SK-N-SH (cell line): Measurements from ENCODE around the gene NDUFV2. TPM values are rescaled to one million over a fixed set of nuclear protein-coding genes. Genes with fewer than 3 reads are reported as not detected.

Source experiments
- CTCF ChIA-PET: fragments of 300-600, 350-600 bp; formaldehyde crosslinking; extraction: SDS; loops from one replicate; lab custom pipeline; 2021; lab: Yijun Ruan, JAX
- POLR2A ChIA-PET: fragments of 350-600 bp; sonication (Branson Sonifier 250); formaldehyde crosslinking; extraction: SDS; loops from one replicate; lab custom pipeline; 2020; ENCODE audit warnings: antibody characterized with exemption, inconsistent platforms; lab: Yijun Ruan, JAX
- DNase-seq: peaks from one replicate; pipeline ENCODE4 v3.0.0; 2012
- H2AFZ ChIP-seq: fragments of 200-600 bp; sonication (generic); 2 replicates; pipeline ENCODE4 v1.8.1; 2016; ENCODE audit warnings: antibody characterized with exemption, mild to moderate bottlenecking, low read depth
- H3F3A ChIP-seq: fragments of 200-600 bp; sonication (generic); replicated peaks from 2 replicates; pipeline ENCODE3; 2016; ENCODE audit warnings: antibody characterized with exemption, mild to moderate bottlenecking; ENCODE audit not compliant: insufficient read depth
- H3K27ac ChIP-seq, 2 experiments: fragments of 200-500 bp in 1 of 2; fragments of 200-600 bp in 1 of 2; sonication (Bioruptor generic) in 1 of 2; sonication (generic), shearing (Covaris generic) in 1 of 2; 2 replicates each; pipeline versions ENCODE4 v1.5.1 to v1.6.1; 2014 to 2016; ENCODE audit warnings: low read depth in 2 of 2, inconsistent platforms in 1 of 2, low read length in 1 of 2, mild to moderate bottlenecking in 1 of 2, mixed read lengths in 1 of 2
- H3K27me3 ChIP-seq: fragments of 200-600 bp; sonication (generic), shearing (Covaris generic); 2 replicates; pipeline ENCODE4 v1.6.1; 2016; ENCODE audit warnings: mixed run types; ENCODE audit not compliant: insufficient read depth
- H3K36me3 ChIP-seq, 2 experiments: fragments of 200-500 bp in 1 of 2; fragments of 200-600 bp in 1 of 2; sonication (Bioruptor generic) in 1 of 2; sonication (generic) in 1 of 2; replicated peaks in 1 of 2; 2 replicates each; pipeline versions ENCODE3 to v1.5.1; 2014 to 2016; ENCODE audit warnings: low read length in 1 of 2, mild to moderate bottlenecking in 1 of 2; ENCODE audit not compliant: insufficient read depth in 2 of 2, control insufficient read depth in 1 of 2
- H3K4me1 ChIP-seq, 2 experiments: fragments of 200-500 bp in 1 of 2; fragments of 200-600 bp in 1 of 2; sonication (Bioruptor generic) in 1 of 2; sonication (generic), shearing (Covaris generic) in 1 of 2; 2 replicates each; pipeline versions ENCODE4 v1.5.1 to v1.6.1; 2014 to 2016; ENCODE audit warnings: low read depth in 1 of 2, low read length in 1 of 2, mixed run types in 1 of 2; ENCODE audit not compliant: insufficient read depth in 2 of 2, control insufficient read depth in 1 of 2
- H3K4me2 ChIP-seq: fragments of 200-600 bp; sonication (generic), shearing (Covaris generic); 2 replicates; pipeline ENCODE4 v1.6.1; 2017; ENCODE audit warnings: mixed run types
- H3K4me3 ChIP-seq, 2 experiments: fragments of 200-500 bp in 1 of 2; fragments of 200-600 bp in 1 of 2; sonication (Bioruptor generic) in 1 of 2; sonication (generic), shearing (Covaris generic) in 1 of 2; 2 replicates each; pipeline versions ENCODE4 v1.5.1 to v1.8.1; 2014 to 2016; ENCODE audit warnings: low read depth in 2 of 2, inconsistent platforms in 1 of 2, low read length in 1 of 2, mild to moderate bottlenecking in 1 of 2, mixed read lengths in 1 of 2, moderate library complexity in 1 of 2
- H3K79me2 ChIP-seq: fragments of 200-600 bp; sonication (generic); 2 replicates; pipeline ENCODE4 v1.8.1; 2017; ENCODE audit warnings: mild to moderate bottlenecking; ENCODE audit not compliant: insufficient read depth
- H3K9ac ChIP-seq: fragments of 200-600 bp; sonication (generic); 2 replicates; pipeline ENCODE4 v1.6.1; 2017; ENCODE audit warnings: mixed run types
- H3K9me2 ChIP-seq: fragments of 200-600 bp; sonication (generic); 2 replicates; pipeline ENCODE4 v1.6.1; 2017; ENCODE audit warnings: mixed run types
- H3K9me3 ChIP-seq: fragments of 200-600 bp; sonication (generic); 2 replicates; pipeline ENCODE4 v1.6.1; 2017; ENCODE audit warnings: mixed run types, mild to moderate bottlenecking, moderate library complexity
- H4K20me1 ChIP-seq: fragments of 200-600 bp; sonication (generic); 2 replicates; pipeline ENCODE4 v1.6.1; 2017; ENCODE audit warnings: mild to moderate bottlenecking, mixed run types; ENCODE audit not compliant: insufficient read depth
- ELF1 ChIP-seq: IDR thresholded peaks from 2 replicates; pipeline ENCODE4 v1.4.0; 2012
- EP300 ChIP-seq, 2 experiments: IDR thresholded peaks; 2 replicates each; pipeline versions ENCODE4 v1.4.0 to v1.6.1; 2012; ENCODE audit warnings: borderline replicate concordance in 1 of 2, low read depth in 1 of 2, low read length in 1 of 2
- EZH2phosphoT487 ChIP-seq: fragments of 200-600 bp; sonication (generic); IDR thresholded peaks from 2 replicates; pipeline ENCODE4 v1.6.1; 2017; ENCODE audit warnings: low read depth, mixed run types, mild to moderate bottlenecking, antibody characterized with exemption, moderate library complexity, borderline replicate concordance
- FOSL2 ChIP-seq: IDR thresholded peaks from 2 replicates; pipeline ENCODE4 v1.4.0; 2012; ENCODE audit warnings: low read depth, mild to moderate bottlenecking, moderate library complexity, borderline replicate concordance
- FOXM1 ChIP-seq: IDR thresholded peaks from 2 replicates; pipeline ENCODE4 v1.4.0; 2012; ENCODE audit warnings: low read depth, mild to moderate bottlenecking
- GATA2 ChIP-seq: sonication (generic); formaldehyde crosslinking; IDR thresholded peaks from 2 replicates; pipeline ENCODE4 v1.5.0; 2020; ENCODE audit warnings: mild to moderate bottlenecking, missing genetic modification reagents
- MEF2A ChIP-seq: IDR thresholded peaks from 2 replicates; pipeline ENCODE4 v1.4.0; 2012; ENCODE audit warnings: low read depth, borderline replicate concordance
- MXI1 ChIP-seq: IDR thresholded peaks from 2 replicates; pipeline ENCODE4 v1.6.1; 2012; ENCODE audit warnings: mild to moderate bottlenecking, low read depth, low read length, improper control_type of control experiment
- NRF1 ChIP-seq: IDR thresholded peaks from 2 replicates; pipeline ENCODE4 v1.6.1; 2012; ENCODE audit warnings: low read depth, mild to moderate bottlenecking, low read length
- RAD21 ChIP-seq: IDR thresholded peaks from 2 replicates; pipeline ENCODE4 v1.6.1; 2012; ENCODE audit warnings: mild to moderate bottlenecking, low read length
- RCOR1 ChIP-seq: fragments of 150-350 bp; IDR thresholded peaks from 2 replicates; pipeline ENCODE4 v1.6.1; 2017; ENCODE audit warnings: antibody characterized with exemption, low read length
- RFX5 ChIP-seq: IDR thresholded peaks from 2 replicates; pipeline ENCODE4 v1.6.1; 2012; ENCODE audit warnings: mild to moderate bottlenecking, improper control_type of control experiment, low read length
- SIN3A ChIP-seq: IDR thresholded peaks from 2 replicates; pipeline ENCODE4 v1.6.1; 2012; ENCODE audit warnings: low read depth, mild to moderate bottlenecking, low read length, moderate library complexity, borderline replicate concordance
- SMC3 ChIP-seq: IDR thresholded peaks from 2 replicates; pipeline ENCODE4 v1.6.1; 2012; ENCODE audit warnings: low read depth, low read length, improper control_type of control experiment
- TAF1 ChIP-seq: IDR thresholded peaks from 2 replicates; pipeline ENCODE4 v1.6.1; 2012; ENCODE audit warnings: low read depth, mild to moderate bottlenecking, low read length, moderate library complexity, borderline replicate concordance
- TCF12 ChIP-seq: IDR thresholded peaks from 2 replicates; pipeline ENCODE4 v1.4.0; 2012
- YY1 ChIP-seq: IDR thresholded peaks from 2 replicates; pipeline ENCODE4 v1.4.0; 2012; ENCODE audit warnings: low read depth, mild to moderate bottlenecking
- WGBS: methylation state at CpG from one replicate; pipeline ENCODE4 v1.1.6; 2017; ENCODE audit warnings: low lambda C conversion rate; 5-methylcytosine and 5-hydroxymethylcytosine counted together
- polyA plus RNA-seq, 3 experiments: library from polyadenylated mRNA; depleted of rRNA; stranded (reverse); fragments of >200 nt; gene quantifications; 2 replicates each; pipeline ENCODE4 v1.2.3, GENCODE V29; 2012
- TF ChIP-seq, protein P1 (sequence below): IDR thresholded peaks from 2 replicates; pipeline ENCODE4; 2012
- TF ChIP-seq, protein P2 (sequence below): IDR thresholded peaks from 2 replicates; pipeline ENCODE4 v1.4.0; 2012; ENCODE audit warnings: low read depth
- TF ChIP-seq, protein P3 (sequence below): fragments of 200-600 bp; sonication (generic); IDR thresholded peaks from 2 replicates; pipeline ENCODE4 v1.6.1; 2017; ENCODE audit warnings: antibody characterized with exemption, mild to moderate bottlenecking, moderate library complexity
- TF ChIP-seq, protein P4 (sequence below): IDR thresholded peaks from 2 replicates; pipeline ENCODE4 v1.4.0; 2012; ENCODE audit warnings: low read depth, borderline replicate concordance

Gene NDUFV2
- polyA plus RNA-seq, 1 of the 3 experiments (the other 2 are of a cell fraction) = 101 TPM

DNA sequence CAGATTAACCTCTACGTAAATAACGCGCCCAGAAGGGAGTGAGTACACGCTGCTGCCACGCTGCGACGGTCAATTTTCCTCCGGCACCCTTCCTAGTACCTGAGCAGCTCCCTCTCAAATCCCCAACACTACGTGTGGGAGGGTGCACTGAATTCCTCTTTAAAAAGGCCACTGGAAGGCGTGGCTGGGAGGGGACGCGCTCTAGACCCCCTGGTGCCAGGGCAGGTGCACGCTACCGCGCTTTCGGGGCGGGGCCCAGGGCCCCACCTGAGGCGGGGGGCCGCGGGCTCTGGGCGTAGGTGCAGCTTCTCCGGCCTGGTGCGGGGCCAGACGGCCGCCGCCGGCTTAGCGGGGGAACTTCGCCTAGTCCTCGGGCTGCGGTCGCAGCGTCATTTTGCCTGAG is 33.4 kb downstream of the NDUFV2 start:
- CTCF ChIA-PET = interaction anchor here (1.0 to 2.6 kb wide), 2 partner anchors 14 to 62 kb away, joined by 3 to 9 read pairs; no protein-coding TSS in a partner anchor
- Histone ChIP-seq H2AFZ (peak overlapping the region; percentile 56; the same call in 1 of the 2 replicates), H3K9ac (peak overlapping the region; percentile 84), H3K4me3 (peak overlapping the region; percentile 84 to 90), H3K4me1 (peaks cover 15 to 16% of the 10 kb centered on the region in 2 experiments; a peak in 3 of 4 replicates), H4K20me1 (peaks cover 35% of the 10 kb centered on the region), H3K9me3 (no peaks in the 10 kb centered on the region), H3K36me3 (peaks cover 30 to 40% of the 10 kb centered on the region in 2 experiments), H3K27me3 (no peaks in the 10 kb centered on the region), H3F3A (peaks cover 43% of the 10 kb centered on the region), H3K4me2 (peak overlapping the region; percentile 92), H3K9me2 (no peaks in the 10 kb centered on the region), H3K79me2 (peaks cover 67% of the 10 kb centered on the region), H3K27ac (peak overlapping the region; percentile 90 to 96; a peak in 3 of 4 replicates)
- POLR2A ChIA-PET = interaction anchor here (1.0 to 2.7 kb wide), 2 partner anchors 24 to 33 kb away, joined by 3 to 21 read pairs; partner anchors contain the start of gene NDUFV2
- DNase-seq = no peak
- 1% methylated on average over 9 of the region's 33 CpGs for WGBS
- TF ChIP-seq ELF1 (no peak), MXI1 (peak; percentile 51; the same call in 1 of the 2 replicates), SIN3A (0 out of 2 replicates have a peak, but pooled peaks have one; percentile 6)

DNA sequence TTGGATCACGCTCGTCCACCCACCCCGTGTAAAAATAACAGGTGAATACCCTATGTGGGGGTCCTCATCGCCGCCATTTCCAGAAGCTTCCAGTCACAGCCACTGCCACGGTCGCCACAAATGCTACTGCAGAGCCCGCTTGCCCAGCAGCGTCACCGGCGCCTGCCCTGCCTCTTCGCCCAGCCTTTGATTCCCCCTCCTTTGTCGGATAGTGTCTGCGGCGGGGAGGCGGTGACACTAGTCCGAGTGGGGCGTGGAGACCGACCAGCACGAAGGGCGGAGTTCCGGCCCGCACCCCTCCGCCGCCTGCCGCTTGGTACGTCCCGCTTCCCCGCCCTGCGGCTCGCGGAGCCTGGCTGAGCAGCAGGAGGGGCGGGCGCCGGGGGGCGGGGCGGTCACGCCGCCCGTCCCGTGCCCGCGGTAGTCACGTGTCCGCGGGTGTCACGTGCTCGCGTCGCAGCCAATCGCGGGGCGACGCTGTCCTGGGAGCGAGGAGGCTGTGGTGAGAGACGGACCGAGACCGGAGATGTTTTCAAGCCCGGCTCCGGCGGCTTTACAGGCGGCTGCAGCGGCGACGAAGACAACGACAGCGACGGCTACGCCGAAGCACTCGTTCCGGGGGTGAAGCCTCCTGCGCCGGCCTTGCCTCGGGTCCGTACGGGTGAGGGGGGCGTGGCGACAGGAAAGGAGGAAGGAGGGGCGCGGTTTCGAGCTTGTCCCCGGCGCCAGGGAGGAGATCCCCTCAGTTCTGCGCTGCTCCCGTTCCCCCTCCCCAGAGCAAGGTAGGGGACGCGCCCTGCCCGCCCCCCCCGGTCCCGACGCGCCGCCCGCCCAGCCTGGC is 34.0 kb downstream of the NDUFV2 start, which contains the start of gene ANKRD12:
TSS of gene ANKRD12 (plus strand) at position 467 of the 841 bp plus-strand sequence. CDS start 45,652 bp downstream, outside the sequence.
- Histone ChIP-seq H3K4me2 (peak within 1 kb of the TSS; percentile 92), H3F3A (peaks cover 41% of the 10 kb centered on the region), H3K27me3 (no peaks in the 10 kb centered on the region), H3K4me1 (peaks cover 15 to 18% of the 10 kb centered on the region in 2 experiments; a peak in 3 of 4 replicates), H3K36me3 (peaks cover 24 to 34% of the 10 kb centered on the region in 2 experiments), H3K9me3 (no peaks in the 10 kb centered on the region), H3K9ac (peak within 1 kb of the TSS; percentile 84), H4K20me1 (peaks cover 41% of the 10 kb centered on the region), H3K4me3 (peak within 1 kb of the TSS; percentile 86 to 90), H3K9me2 (no peaks in the 10 kb centered on the region), H3K79me2 (peaks cover 67% of the 10 kb centered on the region), H2AFZ (peak within 1 kb of the TSS; percentile 59), H3K27ac (peak within 1 kb of the TSS; percentile 96 to 98)
- ChIA-PET POLR2A (interaction anchor here (0.6 to 2.7 kb wide), 3 partner anchors 24 to 34 kb away, joined by 3 to 21 read pairs (median 3); partner anchors contain the start of gene NDUFV2), CTCF (interaction anchor here (1.0 to 3.1 kb wide), 6 partner anchors 8 to 63 kb away, joined by 3 to 9 read pairs (median 4); no protein-coding TSS in a partner anchor)
- 1% methylated on average over 14 of the region's 95 CpGs for WGBS
- peak; percentile 98 for DNase-seq
- no peak for TF ChIP-seq RFX5
- TF ChIP-seq, protein P1, sequence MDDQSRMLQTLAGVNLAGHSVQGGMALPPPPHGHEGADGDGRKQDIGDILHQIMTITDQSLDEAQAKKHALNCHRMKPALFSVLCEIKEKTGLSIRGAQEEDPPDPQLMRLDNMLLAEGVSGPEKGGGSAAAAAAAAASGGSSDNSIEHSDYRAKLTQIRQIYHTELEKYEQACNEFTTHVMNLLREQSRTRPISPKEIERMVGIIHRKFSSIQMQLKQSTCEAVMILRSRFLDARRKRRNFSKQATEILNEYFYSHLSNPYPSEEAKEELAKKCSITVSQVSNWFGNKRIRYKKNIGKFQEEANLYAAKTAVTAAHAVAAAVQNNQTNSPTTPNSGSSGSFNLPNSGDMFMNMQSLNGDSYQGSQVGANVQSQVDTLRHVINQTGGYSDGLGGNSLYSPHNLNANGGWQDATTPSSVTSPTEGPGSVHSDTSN = no peak
- TF ChIP-seq RAD21 = no peak
- no peak for TF ChIP-seq FOXM1
- TF ChIP-seq EZH2phosphoT487 = no peak
- TF ChIP-seq, protein P2, sequence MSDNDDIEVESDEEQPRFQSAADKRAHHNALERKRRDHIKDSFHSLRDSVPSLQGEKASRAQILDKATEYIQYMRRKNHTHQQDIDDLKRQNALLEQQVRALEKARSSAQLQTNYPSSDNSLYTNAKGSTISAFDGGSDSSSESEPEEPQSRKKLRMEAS = peak; percentile 52
- TF ChIP-seq MEF2A = no peak
- TF ChIP-seq YY1 = no peak
- TF ChIP-seq, protein P3, sequence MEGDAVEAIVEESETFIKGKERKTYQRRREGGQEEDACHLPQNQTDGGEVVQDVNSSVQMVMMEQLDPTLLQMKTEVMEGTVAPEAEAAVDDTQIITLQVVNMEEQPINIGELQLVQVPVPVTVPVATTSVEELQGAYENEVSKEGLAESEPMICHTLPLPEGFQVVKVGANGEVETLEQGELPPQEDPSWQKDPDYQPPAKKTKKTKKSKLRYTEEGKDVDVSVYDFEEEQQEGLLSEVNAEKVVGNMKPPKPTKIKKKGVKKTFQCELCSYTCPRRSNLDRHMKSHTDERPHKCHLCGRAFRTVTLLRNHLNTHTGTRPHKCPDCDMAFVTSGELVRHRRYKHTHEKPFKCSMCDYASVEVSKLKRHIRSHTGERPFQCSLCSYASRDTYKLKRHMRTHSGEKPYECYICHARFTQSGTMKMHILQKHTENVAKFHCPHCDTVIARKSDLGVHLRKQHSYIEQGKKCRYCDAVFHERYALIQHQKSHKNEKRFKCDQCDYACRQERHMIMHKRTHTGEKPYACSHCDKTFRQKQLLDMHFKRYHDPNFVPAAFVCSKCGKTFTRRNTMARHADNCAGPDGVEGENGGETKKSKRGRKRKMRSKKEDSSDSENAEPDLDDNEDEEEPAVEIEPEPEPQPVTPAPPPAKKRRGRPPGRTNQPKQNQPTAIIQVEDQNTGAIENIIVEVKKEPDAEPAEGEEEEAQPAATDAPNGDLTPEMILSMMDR = no peak
- TF ChIP-seq NRF1 = no peak
- TF ChIP-seq EP300 (IDR thresholded peaks at IDR 0.05; ENCODE audit: borderline replicate concordance in 1 of 2, low read depth in 1 of 2, low read length in 1 of 2) = no peak
- no peak; the same call in 1 of the 2 replicates for TF ChIP-seq ELF1
- TF ChIP-seq, protein P4, sequence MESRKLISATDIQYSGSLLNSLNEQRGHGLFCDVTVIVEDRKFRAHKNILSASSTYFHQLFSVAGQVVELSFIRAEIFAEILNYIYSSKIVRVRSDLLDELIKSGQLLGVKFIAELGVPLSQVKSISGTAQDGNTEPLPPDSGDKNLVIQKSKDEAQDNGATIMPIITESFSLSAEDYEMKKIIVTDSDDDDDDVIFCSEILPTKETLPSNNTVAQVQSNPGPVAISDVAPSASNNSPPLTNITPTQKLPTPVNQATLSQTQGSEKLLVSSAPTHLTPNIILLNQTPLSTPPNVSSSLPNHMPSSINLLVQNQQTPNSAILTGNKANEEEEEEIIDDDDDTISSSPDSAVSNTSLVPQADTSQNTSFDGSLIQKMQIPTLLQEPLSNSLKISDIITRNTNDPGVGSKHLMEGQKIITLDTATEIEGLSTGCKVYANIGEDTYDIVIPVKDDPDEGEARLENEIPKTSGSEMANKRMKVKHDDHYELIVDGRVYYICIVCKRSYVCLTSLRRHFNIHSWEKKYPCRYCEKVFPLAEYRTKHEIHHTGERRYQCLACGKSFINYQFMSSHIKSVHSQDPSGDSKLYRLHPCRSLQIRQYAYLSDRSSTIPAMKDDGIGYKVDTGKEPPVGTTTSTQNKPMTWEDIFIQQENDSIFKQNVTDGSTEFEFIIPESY = no peak
- peak; percentile 69 for TF ChIP-seq TAF1
- no peak for TF ChIP-seq GATA2 (CRISPR knock-in tag)
- TF ChIP-seq RCOR1 = peak; percentile 20; the same call in 1 of the 2 replicates
- TF ChIP-seq SMC3 = 0 out of 2 replicates have a peak, but pooled peaks have one; percentile 6
- TF ChIP-seq SIN3A = no peak; the same call in 1 of the 2 replicates
- TF ChIP-seq TCF12 = no peak
- no peak for TF ChIP-seq FOSL2
